ENCODE results near the gene BMAL1. TPM values are rescaled to one million over a fixed set of nuclear protein-coding genes. Genes with fewer than 3 reads are reported as not detected.
A peak's percentile ranks its signal among the peaks of the same experiment; 100 is the strongest.
"Not testable (repeated sequence)": the region's sequence is repeated elsewhere in the genome, so short reads cannot be mapped to it uniquely, and the experiment has no call there.

BMAL1 gene
- total RNA-seq, 1 experiment from 2014 or later: 15.3 TPM

- no peak for DNase-seq
- H3K4me1 ChIP-seq: no peaks in the 10 kb centered on the region
- H3K9me3 ChIP-seq (replicated peaks): no peaks in the 10 kb centered on the region
- H3K27ac ChIP-seq: no peak overlapping the region
- H3K4me3 ChIP-seq: no peak overlapping the region
- H3K36me3 ChIP-seq: no peaks in the 10 kb centered on the region
- no peaks in the 10 kb centered on the region for H3K27me3 ChIP-seq
Observed at GRCh38 chr11:13252438-13252837, 25.2 kb upstream of the BMAL1 start.

- H3K27me3 ChIP-seq: no peaks in the 10 kb centered on the region
- H3K36me3 ChIP-seq: no peaks in the 10 kb centered on the region
- H3K4me3 ChIP-seq: no peak overlapping the region
- no peak for DNase-seq
- H3K9me3 ChIP-seq (replicated peaks): no peaks in the 10 kb centered on the region
- H3K27ac ChIP-seq: no peak overlapping the region
- peaks cover 5% of the 10 kb centered on the region; the same call in 1 of the 2 replicates for H3K4me1 ChIP-seq
Observed at GRCh38 chr11:13256216-13256615, 21.4 kb upstream of the BMAL1 start.

GRCh38 chr11:13258061-13258460 is 19.5 kb upstream of the BMAL1 start:
- H3K4me3 ChIP-seq; H3K27ac ChIP-seq; H3K36me3 ChIP-seq; H3K9me3 ChIP-seq (replicated peaks); DNase-seq; H3K27me3 ChIP-seq: not testable (repeated sequence)
- peaks cover 13% of the 10 kb centered on the region; the same call in 1 of the 2 replicates for H3K4me1 ChIP-seq

GRCh38 chr11:13258855-13259254 is 18.7 kb upstream of the BMAL1 start:
- H3K36me3 ChIP-seq: no peaks in the 10 kb centered on the region
- H3K9me3 ChIP-seq (replicated peaks): no peaks in the 10 kb centered on the region
- no peak overlapping the region for H3K4me3 ChIP-seq
- H3K4me1 ChIP-seq: peaks cover 13% of the 10 kb centered on the region; the same call in 1 of the 2 replicates
- H3K27me3 ChIP-seq: no peaks in the 10 kb centered on the region
- no peak for DNase-seq
- H3K27ac ChIP-seq: no peak overlapping the region

- no peaks in the 10 kb centered on the region for H3K36me3 ChIP-seq
- no peak overlapping the region for H3K27ac ChIP-seq
- H3K4me3 ChIP-seq: no peak overlapping the region
- no peak for DNase-seq
- H3K27me3 ChIP-seq: no peaks in the 10 kb centered on the region
- peaks cover 13% of the 10 kb centered on the region; the same call in 1 of the 2 replicates for H3K4me1 ChIP-seq
- H3K9me3 ChIP-seq (replicated peaks): no peaks in the 10 kb centered on the region
Observed at GRCh38 chr11:13259374-13259773, 18.2 kb upstream of the BMAL1 start.

- Histone ChIP-seq H3K36me3 (no peaks in the 10 kb centered on the region), H3K9me3 (replicated peaks) (no peaks in the 10 kb centered on the region), H3K4me3 (no peak overlapping the region), H3K27ac (no peak overlapping the region), H3K4me1 (peaks cover 13% of the 10 kb centered on the region; the same call in 1 of the 2 replicates), H3K27me3 (no peaks in the 10 kb centered on the region)
- no peak for DNase-seq
Observed at GRCh38 chr11:13260201-13260962, 17.2 kb upstream of the BMAL1 start.

GRCh38 chr11:13260963-13261588 is 16.5 kb upstream of the BMAL1 start:
- DNase-seq: no peak
- Histone ChIP-seq H3K4me3 (no peak overlapping the region), H3K9me3 (replicated peaks) (no peaks in the 10 kb centered on the region), H3K36me3 (no peaks in the 10 kb centered on the region), H3K27me3 (no peaks in the 10 kb centered on the region), H3K4me1 (peaks cover 13% of the 10 kb centered on the region; the same call in 1 of the 2 replicates), H3K27ac (no peak overlapping the region)

GRCh38 chr11:13261591-13262061 is 16.0 kb upstream of the BMAL1 start:
- no peaks in the 10 kb centered on the region for H3K36me3 ChIP-seq
- peak in 1 of 2 experiments; percentile 32 for DNase-seq
- H3K27ac ChIP-seq: no peak overlapping the region
- H3K4me3 ChIP-seq: no peak overlapping the region
- H3K9me3 ChIP-seq (replicated peaks): no peaks in the 10 kb centered on the region
- peaks cover 13% of the 10 kb centered on the region; the same call in 1 of the 2 replicates for H3K4me1 ChIP-seq
- 0 out of 2 replicates have a peak, but pooled peaks cover 2% of the 10 kb centered on the region for H3K27me3 ChIP-seq

- Histone ChIP-seq H3K27ac (no peak overlapping the region), H3K27me3 (0 out of 2 replicates have a peak, but pooled peaks cover 3% of the 10 kb centered on the region), H3K36me3 (no peaks in the 10 kb centered on the region), H3K4me3 (no peak overlapping the region), H3K9me3 (replicated peaks) (no peaks in the 10 kb centered on the region), H3K4me1 (peaks cover 13% of the 10 kb centered on the region; the same call in 1 of the 2 replicates)
- DNase-seq: no peak
Observed at GRCh38 chr11:13262096-13262495, 15.5 kb upstream of the BMAL1 start.

- Histone ChIP-seq H3K4me1 (no peaks in the 10 kb centered on the region), H3K4me3 (no peak overlapping the region), H3K9me3 (replicated peaks) (no peaks in the 10 kb centered on the region), H3K27ac (no peak overlapping the region), H3K36me3 (no peaks in the 10 kb centered on the region), H3K27me3 (0 out of 2 replicates have a peak, but pooled peaks cover 3% of the 10 kb centered on the region)
- no peak for DNase-seq
Observed at GRCh38 chr11:13268791-13269190, 8.8 kb upstream of the BMAL1 start.

- no peaks in the 10 kb centered on the region for H3K9me3 ChIP-seq (replicated peaks)
- no peak overlapping the region for H3K4me3 ChIP-seq
- no peaks in the 10 kb centered on the region for H3K4me1 ChIP-seq
- 0 out of 2 replicates have a peak, but pooled peaks cover 8% of the 10 kb centered on the region for H3K27me3 ChIP-seq
- H3K36me3 ChIP-seq: no peaks in the 10 kb centered on the region
- no peak for DNase-seq
- H3K27ac ChIP-seq: no peak overlapping the region
Observed at GRCh38 chr11:13269775-13270174, 7.8 kb upstream of the BMAL1 start.

GRCh38 chr11:13271060-13271693 is 6.4 kb upstream of the BMAL1 start:
- H3K4me1 ChIP-seq: no peaks in the 10 kb centered on the region
- 0 out of 2 replicates have a peak, but pooled peaks cover 15% of the 10 kb centered on the region for H3K27me3 ChIP-seq
- no peak overlapping the region for H3K27ac ChIP-seq
- H3K4me3 ChIP-seq: no peak overlapping the region
- no peak for DNase-seq
- H3K36me3 ChIP-seq: no peaks in the 10 kb centered on the region
- no peaks in the 10 kb centered on the region for H3K9me3 ChIP-seq (replicated peaks)

GRCh38 chr11:13276454-13276831 is 1.1 kb upstream of the BMAL1 start:
- Histone ChIP-seq H3K27ac (no peak overlapping the region), H3K36me3 (no peaks in the 10 kb centered on the region), H3K27me3 (0 out of 2 replicates have a peak, but pooled peaks cover 12% of the 10 kb centered on the region), H3K9me3 (replicated peaks) (no peaks in the 10 kb centered on the region), H3K4me1 (no peaks in the 10 kb centered on the region), H3K4me3 (peak overlapping the region; percentile 63)
- DNase-seq: no peak

GRCh38 chr11:13276832-13277767 is 490 bp upstream of the BMAL1 start:
- H3K36me3 ChIP-seq: no peaks in the 10 kb centered on the region
- H3K9me3 ChIP-seq (replicated peaks): no peaks in the 10 kb centered on the region
- DNase-seq: peak; percentile 98
- H3K27ac ChIP-seq: no peak overlapping the region
- no peaks in the 10 kb centered on the region for H3K4me1 ChIP-seq
- 0 out of 2 replicates have a peak, but pooled peaks cover 12% of the 10 kb centered on the region for H3K27me3 ChIP-seq
- H3K4me3 ChIP-seq: peak overlapping the region; percentile 63
